Neuronal stem cell (in vitro differentiated cells): ENCODE results near the gene DNAJB9.

ENCODE experiments used
- DNase-seq: peaks from one replicate; pipeline ENCODE4 v3.0.0-alpha.2; 2013; ENCODE audit warnings: low spot score
- H2AFZ ChIP-seq: one replicate; pipeline ENCODE4 v1.6.1; 2013; ENCODE audit warnings: mild to moderate bottlenecking, low read length, inconsistent platforms
- H2AK5ac ChIP-seq: 2 replicates; pipeline ENCODE4 v1.6.1; 2013; ENCODE audit warnings: low read depth, mild to moderate bottlenecking, inconsistent platforms, low read length, moderate library complexity, mixed read lengths
- H2BK120ac ChIP-seq: 2 replicates; pipeline ENCODE4 v1.6.1; 2013; ENCODE audit warnings: low read depth, mild to moderate bottlenecking, inconsistent platforms, low read length, moderate library complexity, mixed read lengths
- H2BK12ac ChIP-seq: one replicate; pipeline ENCODE4 v1.6.1; 2013; ENCODE audit warnings: low read length, inconsistent platforms
- H2BK15ac ChIP-seq: 2 replicates; pipeline ENCODE4 v1.6.1; 2013; ENCODE audit warnings: mild to moderate bottlenecking, low read length, inconsistent platforms, mixed read lengths
- H2BK5ac ChIP-seq: one replicate; pipeline ENCODE4 v1.6.1; 2013; ENCODE audit warnings: inconsistent platforms, mild to moderate bottlenecking, low read length, moderate library complexity
- H3K14ac ChIP-seq: one replicate; pipeline ENCODE4 v1.6.1; 2013; ENCODE audit warnings: low read length, inconsistent platforms
- H3K18ac ChIP-seq: 2 replicates; pipeline ENCODE4 v1.6.1; 2013; ENCODE audit warnings: low read length, inconsistent platforms
- H3K23ac ChIP-seq: 2 replicates; pipeline ENCODE4 v1.6.1; 2013; ENCODE audit warnings: low read depth, mild to moderate bottlenecking, mixed read lengths, low read length, inconsistent platforms; ENCODE audit not compliant: poor library complexity
- H3K27ac ChIP-seq: replicated peaks from 3 replicates; pipeline ENCODE4 v1.5.1; 2013; ENCODE audit warnings: low read length, inconsistent platforms
- H3K27me3 ChIP-seq, 3 experiments: 2 replicates each; pipeline ENCODE4 v1.6.1; 2013; ENCODE audit warnings: low read length in 3 of 3, mild to moderate bottlenecking in 2 of 3, inconsistent platforms in 1 of 3, low read depth in 1 of 3, mixed read lengths in 1 of 3, moderate library complexity in 1 of 3; ENCODE audit not compliant: control insufficient read depth in 3 of 3, insufficient read depth in 3 of 3
- H3K36me3 ChIP-seq, 2 donors: replicated peaks in 1 of 2; 2 replicates each; pipeline ENCODE4 v1.6.1; 2013; ENCODE audit warnings: low read length in 2 of 2; ENCODE audit not compliant: control insufficient read depth in 2 of 2, insufficient read depth in 2 of 2
- H3K4ac ChIP-seq: 2 replicates; pipeline ENCODE4 v1.6.1; 2013; ENCODE audit warnings: inconsistent platforms, mild to moderate bottlenecking, low read length, moderate library complexity
- H3K4me1 ChIP-seq, 2 donors: 1 replicate in 1 of 2; 2 replicates in 1 of 2; pipeline ENCODE4 v1.6.1; 2013; ENCODE audit warnings: low read length in 2 of 2, low read depth in 1 of 2; ENCODE audit not compliant: control insufficient read depth in 2 of 2, insufficient read depth in 1 of 2
- H3K4me2 ChIP-seq: one replicate; pipeline ENCODE4 v1.6.1; 2013; ENCODE audit warnings: mild to moderate bottlenecking, low read length, inconsistent platforms; ENCODE audit not compliant: insufficient read depth, poor library complexity, severe bottlenecking
- H3K4me3 ChIP-seq, 2 donors: 2 replicates each; pipeline ENCODE4 v1.5.1; 2013; ENCODE audit warnings: low read length in 2 of 2, mild to moderate bottlenecking in 2 of 2, inconsistent platforms in 1 of 2, moderate library complexity in 1 of 2
- H3K79me1 ChIP-seq: one replicate; pipeline ENCODE4 v1.6.1; 2013; ENCODE audit warnings: low read depth, mild to moderate bottlenecking, inconsistent platforms, low read length, moderate library complexity
- H3K9ac ChIP-seq: one replicate; pipeline ENCODE4 v1.6.1; 2013; ENCODE audit warnings: mild to moderate bottlenecking, low read depth, low read length, inconsistent platforms; ENCODE audit not compliant: poor library complexity
- H3K9me3 ChIP-seq, 2 donors: replicated peaks in 1 of 2; 2 replicates each; pipeline versions ENCODE3 to v1.6.1; 2013; ENCODE audit warnings: low read length in 2 of 2, mild to moderate bottlenecking in 2 of 2, inconsistent platforms in 1 of 2, low read depth in 1 of 2, mixed read lengths in 1 of 2, moderate library complexity in 1 of 2; ENCODE audit not compliant: control insufficient read depth in 2 of 2, insufficient read depth in 1 of 2
- H4K8ac ChIP-seq: one replicate; pipeline ENCODE4 v1.6.1; 2013; ENCODE audit warnings: low read depth, mild to moderate bottlenecking, inconsistent platforms, low read length, moderate library complexity
- H4K91ac ChIP-seq: one replicate; pipeline ENCODE4 v1.6.1; 2013; ENCODE audit warnings: low read length, low read depth, mild to moderate bottlenecking, inconsistent platforms; ENCODE audit not compliant: poor library complexity
- WGBS, 2 donors: extraction: QIAGEN DNeasy Blood & Tissue Kit; methylation state at CpG; one replicate each; pipeline ENCODE4 v1.1.7; 2013; ENCODE audit warnings: missing lambda C conversion rate in 2 of 2, mixed read lengths in 1 of 2; ENCODE audit not compliant: insufficient read length in 2 of 2, insufficient replicate concordance in 1 of 2; ENCODE audit errors: extremely low coverage in 2 of 2; 5-methylcytosine and 5-hydroxymethylcytosine counted together

Gene DNAJB9

DNA sequence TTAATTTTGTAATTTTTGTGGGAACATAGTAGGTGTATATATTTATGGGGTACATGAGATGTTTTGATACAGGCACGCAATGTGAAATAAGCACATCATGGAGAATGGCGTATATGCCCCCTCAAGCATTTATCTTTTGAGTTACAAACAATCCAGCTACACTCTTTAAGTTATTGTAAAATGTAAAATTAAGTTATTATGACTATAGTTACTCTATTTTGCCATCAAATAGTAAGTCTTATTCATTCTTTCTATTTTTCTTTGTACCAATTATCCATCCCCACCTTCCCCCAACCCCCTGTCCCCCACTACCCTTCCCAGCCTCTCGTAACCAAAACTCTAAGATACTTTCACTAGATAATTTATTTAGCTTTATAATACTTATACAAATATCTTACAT is 36.0 kb upstream of the DNAJB9 start:
- no peak overlapping the region for H3K9ac ChIP-seq

DNA sequence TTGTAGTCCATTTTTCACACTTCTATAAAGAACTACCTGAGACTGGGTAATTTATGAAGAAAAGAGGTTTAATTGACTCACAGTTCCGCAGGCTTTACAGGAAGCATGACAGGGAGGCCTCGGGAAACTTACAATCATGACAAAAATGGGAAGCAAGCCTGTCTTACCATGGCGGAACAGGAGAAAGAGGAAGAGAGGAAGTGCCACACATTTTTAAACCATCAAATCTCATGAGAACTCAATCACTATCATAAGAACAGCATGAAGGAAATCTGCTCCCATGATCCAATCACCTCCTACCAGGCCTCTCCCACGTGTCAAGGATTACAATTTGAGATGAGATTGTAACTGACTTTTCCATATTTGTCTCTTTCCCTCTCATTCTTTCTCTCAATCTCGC is 34.4 kb upstream of the DNAJB9 start:
- no peak for DNase-seq
- H3K27ac ChIP-seq, result no peak overlapping the region
- H3K4me2 ChIP-seq, result no peak overlapping the region
- no peak overlapping the region for H3K23ac ChIP-seq
- no peak overlapping the region for H3K4me3 ChIP-seq
- no peaks in the 10 kb centered on the region for H3K79me1 ChIP-seq
- no peaks in the 10 kb centered on the region for H3K9me3 ChIP-seq
- no peaks in the 10 kb centered on the region for H3K27me3 ChIP-seq
- H2BK120ac ChIP-seq, result no peak overlapping the region
- no peak overlapping the region for H3K9ac ChIP-seq
- H3K14ac ChIP-seq, result no peak overlapping the region
- H3K18ac ChIP-seq, result no peak overlapping the region
- no peak overlapping the region for H4K91ac ChIP-seq
- no peak overlapping the region for H4K8ac ChIP-seq
- no CpG with 5 or more reads among the region's 5 CpGs for WGBS, 2 donors
- H3K36me3 ChIP-seq, result no peaks in the 10 kb centered on the region
- no peak overlapping the region for H2AK5ac ChIP-seq
- no peak overlapping the region for H2BK15ac ChIP-seq
- no peak overlapping the region for H2BK5ac ChIP-seq
- H2BK12ac ChIP-seq, result no peak overlapping the region
- H2AFZ ChIP-seq, result no peak overlapping the region
- no peaks in the 10 kb centered on the region for H3K4me1 ChIP-seq
- H3K4ac ChIP-seq, result no peak overlapping the region

More for the DNA sequence above, 36.0 kb upstream of the DNAJB9 start:
- Histone ChIP-seq H2BK5ac (no peak overlapping the region), H3K4me3 (no peak overlapping the region), H2BK120ac (no peak overlapping the region), H2BK15ac (no peak overlapping the region), H3K4ac (no peak overlapping the region), H3K23ac (no peak overlapping the region), H2AFZ (no peak overlapping the region), H3K27ac (no peak overlapping the region), H4K91ac (no peak overlapping the region), H3K36me3 (no peaks in the 10 kb centered on the region), H3K14ac (no peak overlapping the region), H4K8ac (no peak overlapping the region), H3K27me3 (no peaks in the 10 kb centered on the region), H3K18ac (no peak overlapping the region), H2AK5ac (no peak overlapping the region), H3K79me1 (no peaks in the 10 kb centered on the region), H2BK12ac (no peak overlapping the region), H3K4me2 (no peak overlapping the region), H3K9me3 (no peaks in the 10 kb centered on the region), H3K4me1 (peaks cover 1 to 6% of the 10 kb centered on the region in 2 donors)
- DNase-seq, result no peak
- WGBS, 2 donors, result no CpG with 5 or more reads among the region's 3 CpGs

DNA sequence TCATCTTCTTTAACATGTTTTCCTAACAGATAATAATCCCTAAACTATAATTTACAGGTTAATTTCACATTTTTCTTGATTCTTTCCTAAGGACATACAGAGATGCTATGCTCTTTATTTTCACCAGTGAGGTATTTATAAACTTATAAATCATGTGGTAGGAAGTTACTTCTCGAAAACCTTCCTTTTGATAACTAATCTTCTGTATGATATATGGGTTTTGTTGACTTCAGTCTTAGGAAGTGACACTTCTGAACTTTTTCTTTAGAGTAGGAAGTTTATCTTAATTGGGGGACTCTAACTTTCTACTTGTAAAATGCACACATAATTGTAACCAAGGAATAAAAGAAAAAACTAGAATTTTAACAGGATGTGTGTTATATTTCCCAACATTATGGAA is 33.9 kb upstream of the DNAJB9 start:
- no peaks in the 10 kb centered on the region for H3K36me3 ChIP-seq
- no peak overlapping the region for H2AFZ ChIP-seq
- H2BK5ac ChIP-seq, result no peak overlapping the region
- WGBS, 2 donors, result no CpG with 5 or more reads among the region's 1 CpG
- H3K4ac ChIP-seq, result no peak overlapping the region
- H4K8ac ChIP-seq, result no peak overlapping the region
- H3K9ac ChIP-seq, result no peak overlapping the region
- no peak overlapping the region for H4K91ac ChIP-seq
- no peak overlapping the region for H2BK15ac ChIP-seq
- no peak overlapping the region for H3K4me2 ChIP-seq
- H3K23ac ChIP-seq, result no peak overlapping the region
- no peak overlapping the region for H3K4me3 ChIP-seq
- no peak overlapping the region for H3K18ac ChIP-seq
- DNase-seq, result no peak
- H3K14ac ChIP-seq, result no peak overlapping the region
- H2BK12ac ChIP-seq, result no peak overlapping the region
- H3K27me3 ChIP-seq, result no peaks in the 10 kb centered on the region
- H3K4me1 ChIP-seq, result no peaks in the 10 kb centered on the region
- H3K9me3 ChIP-seq, result no peaks in the 10 kb centered on the region
- H3K27ac ChIP-seq, result no peak overlapping the region
- H2BK120ac ChIP-seq, result no peak overlapping the region
- no peaks in the 10 kb centered on the region for H3K79me1 ChIP-seq
- H2AK5ac ChIP-seq, result no peak overlapping the region

DNA sequence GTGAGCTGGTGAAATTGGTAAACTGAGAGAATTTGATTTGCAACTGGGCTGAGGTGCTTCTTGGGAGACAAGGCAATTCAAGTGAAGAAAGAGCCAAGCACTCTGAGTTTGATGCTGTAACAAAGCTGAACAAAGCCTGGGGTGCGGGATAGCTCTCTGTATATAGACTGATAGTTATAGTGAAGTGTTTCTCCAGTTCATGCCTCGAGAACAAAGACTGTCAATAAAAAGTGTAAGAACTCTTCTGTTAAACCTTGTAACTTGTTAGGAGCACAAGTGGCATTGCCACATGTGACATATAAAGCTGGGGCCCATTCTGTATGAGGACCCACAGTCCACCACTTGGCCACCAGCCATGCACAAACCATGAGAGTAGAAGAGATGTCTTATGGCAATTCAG is 32.4 kb upstream of the DNAJB9 start:
- Histone ChIP-seq H2AK5ac (no peak overlapping the region), H3K4me3 (no peak overlapping the region), H2BK5ac (no peak overlapping the region), H2BK12ac (no peak overlapping the region), H2BK15ac (no peak overlapping the region), H3K14ac (no peak overlapping the region), H2BK120ac (no peak overlapping the region), H3K4ac (no peak overlapping the region), H4K8ac (no peak overlapping the region), H3K4me1 (no peaks in the 10 kb centered on the region), H3K18ac (no peak overlapping the region), H3K36me3 (no peaks in the 10 kb centered on the region), H4K91ac (no peak overlapping the region), H3K23ac (no peak overlapping the region), H2AFZ (no peak overlapping the region), H3K9me3 (no peaks in the 10 kb centered on the region), H3K27ac (no peak overlapping the region), H3K4me2 (no peak overlapping the region), H3K79me1 (no peaks in the 10 kb centered on the region), H3K27me3 (no peaks in the 10 kb centered on the region), H3K9ac (no peak overlapping the region)
- no CpG with 5 or more reads among the region's 2 CpGs for WGBS, 2 donors
- no peak for DNase-seq
